Gastrocnemius medialis (tissue), 4 donors: ENCODE data around the gene ZNF274.

Experiments
- POLR2A ChIP-seq, 2 donors: fragments of 450-650 bp; IDR thresholded peaks; one replicate each; pipeline ENCODE4 v1.6.1; 2017; ENCODE audit warnings: antibody characterized with exemption in 2 of 2, mild to moderate bottlenecking in 2 of 2, moderate library complexity in 2 of 2
- TF ChIP-seq, protein P1 (sequence below), 5 experiments: fragments of 450-650 bp in 3 of 5; fragments of 200-600 bp in 2 of 5; sonication (generic) in 2 of 5; IDR thresholded peaks in 4 of 5; conservative IDR thresholded peaks in 1 of 5; 1 replicate in 4 of 5; 2 replicates in 1 of 5; pipeline ENCODE4 v1.5.1; 2016 to 2019; ENCODE audit warnings: antibody characterized with exemption in 5 of 5, mild to moderate bottlenecking in 3 of 5, moderate library complexity in 3 of 5

GRCh38 chr19:58217069-58217481 lies 34.2 kb downstream of the ZNF274 start:
- TF ChIP-seq, protein P1, sequence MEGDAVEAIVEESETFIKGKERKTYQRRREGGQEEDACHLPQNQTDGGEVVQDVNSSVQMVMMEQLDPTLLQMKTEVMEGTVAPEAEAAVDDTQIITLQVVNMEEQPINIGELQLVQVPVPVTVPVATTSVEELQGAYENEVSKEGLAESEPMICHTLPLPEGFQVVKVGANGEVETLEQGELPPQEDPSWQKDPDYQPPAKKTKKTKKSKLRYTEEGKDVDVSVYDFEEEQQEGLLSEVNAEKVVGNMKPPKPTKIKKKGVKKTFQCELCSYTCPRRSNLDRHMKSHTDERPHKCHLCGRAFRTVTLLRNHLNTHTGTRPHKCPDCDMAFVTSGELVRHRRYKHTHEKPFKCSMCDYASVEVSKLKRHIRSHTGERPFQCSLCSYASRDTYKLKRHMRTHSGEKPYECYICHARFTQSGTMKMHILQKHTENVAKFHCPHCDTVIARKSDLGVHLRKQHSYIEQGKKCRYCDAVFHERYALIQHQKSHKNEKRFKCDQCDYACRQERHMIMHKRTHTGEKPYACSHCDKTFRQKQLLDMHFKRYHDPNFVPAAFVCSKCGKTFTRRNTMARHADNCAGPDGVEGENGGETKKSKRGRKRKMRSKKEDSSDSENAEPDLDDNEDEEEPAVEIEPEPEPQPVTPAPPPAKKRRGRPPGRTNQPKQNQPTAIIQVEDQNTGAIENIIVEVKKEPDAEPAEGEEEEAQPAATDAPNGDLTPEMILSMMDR (IDR thresholded peaks at IDR 0.05 in 4 of 5, conservative IDR thresholded peaks at IDR 0.05 in 1 of 5): no peak
- no peak for TF ChIP-seq POLR2A (IDR thresholded peaks at IDR 0.05)
